ENCODE data around the gene PPP3R1.

The PPP3R1 gene, protein sequence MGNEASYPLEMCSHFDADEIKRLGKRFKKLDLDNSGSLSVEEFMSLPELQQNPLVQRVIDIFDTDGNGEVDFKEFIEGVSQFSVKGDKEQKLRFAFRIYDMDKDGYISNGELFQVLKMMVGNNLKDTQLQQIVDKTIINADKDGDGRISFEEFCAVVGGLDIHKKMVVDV

DNA sequence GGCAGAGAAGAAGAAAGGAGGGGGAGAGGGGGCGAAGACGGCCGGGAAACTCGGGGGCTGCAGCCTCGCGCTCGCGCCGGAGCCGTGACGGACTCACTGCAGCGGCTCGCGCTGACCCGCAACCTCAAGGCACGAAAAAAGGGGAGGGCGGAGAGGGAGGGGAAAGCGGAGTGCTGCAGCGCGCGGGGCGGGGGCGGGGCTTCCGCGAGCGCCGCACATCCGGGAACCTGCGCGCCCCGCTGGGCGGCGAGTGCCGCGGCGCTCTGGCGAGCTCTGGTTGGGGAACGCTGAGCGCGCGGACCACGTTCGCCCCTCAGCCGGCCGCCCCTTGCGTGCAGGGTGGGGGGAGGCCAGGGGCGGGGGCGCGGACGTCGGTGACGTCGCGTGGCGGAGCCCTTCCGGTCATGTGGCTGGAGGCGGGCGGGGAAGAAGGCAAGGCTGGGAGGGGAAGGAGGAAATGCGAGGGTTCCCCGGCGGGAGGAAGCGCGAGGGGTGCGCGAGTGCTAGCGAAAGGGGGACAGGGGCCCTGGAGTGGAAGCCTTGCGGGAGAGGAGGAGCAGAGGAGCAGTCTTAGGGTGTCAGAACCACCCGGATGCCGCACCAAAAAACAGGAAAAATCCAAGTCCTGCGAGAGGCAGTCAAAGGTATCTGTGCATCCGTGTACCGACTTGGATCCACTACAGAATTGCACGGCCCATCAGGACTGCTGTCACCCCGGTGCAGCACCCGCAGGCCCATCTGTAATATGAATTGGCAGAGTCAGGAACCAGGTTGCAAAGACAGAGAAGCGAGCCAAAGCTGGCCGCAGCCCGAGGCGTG, at the start of gene PPP3R1:
Gene PPP3R1, minus strand, starts transcription at position 133 of the 819 bp plus-strand sequence. CDS start 405 bp downstream, outside the sequence.
- peak; percentile 96 for DNase-seq

DNA sequence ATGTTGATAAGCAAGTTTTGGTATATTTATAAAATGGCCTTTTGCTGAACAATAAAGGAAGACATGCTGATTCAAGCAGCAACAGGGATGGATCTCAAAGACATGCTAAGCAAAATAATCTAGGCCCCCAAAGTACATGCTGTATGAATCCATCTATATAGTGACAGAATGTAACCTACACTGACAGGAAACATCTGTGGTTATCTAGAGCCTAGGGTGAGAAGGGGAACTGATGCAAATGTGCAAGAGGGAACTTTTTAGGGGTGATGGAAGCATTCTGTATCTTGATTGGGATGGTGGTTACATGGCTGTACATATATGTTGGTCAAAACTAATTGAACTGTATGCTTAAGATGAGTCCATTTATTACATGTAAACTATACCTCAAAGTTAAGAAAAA, 43.2 kb upstream of the PPP3R1 start:
- no peak for DNase-seq

DNA sequence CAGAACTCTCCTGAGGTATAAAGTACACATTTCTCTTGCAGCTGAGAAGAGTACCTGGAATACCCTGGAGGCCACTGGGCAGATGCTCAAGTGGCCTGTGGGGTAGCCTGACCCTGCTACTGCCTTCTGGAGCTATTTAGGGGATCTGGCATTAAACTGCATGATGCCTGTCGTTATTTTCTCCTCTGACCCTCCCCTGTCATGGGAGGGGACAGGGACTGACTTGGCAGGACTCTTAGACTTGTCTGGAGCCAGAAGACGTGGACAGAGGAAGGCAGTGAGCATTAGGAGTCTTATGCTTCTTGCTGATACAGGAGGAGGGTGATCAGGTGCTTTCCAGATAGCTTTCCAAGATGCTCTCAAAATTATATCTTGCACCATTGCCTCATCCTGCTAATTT, 42.6 kb upstream of the PPP3R1 start:
- no peak for DNase-seq

DNA sequence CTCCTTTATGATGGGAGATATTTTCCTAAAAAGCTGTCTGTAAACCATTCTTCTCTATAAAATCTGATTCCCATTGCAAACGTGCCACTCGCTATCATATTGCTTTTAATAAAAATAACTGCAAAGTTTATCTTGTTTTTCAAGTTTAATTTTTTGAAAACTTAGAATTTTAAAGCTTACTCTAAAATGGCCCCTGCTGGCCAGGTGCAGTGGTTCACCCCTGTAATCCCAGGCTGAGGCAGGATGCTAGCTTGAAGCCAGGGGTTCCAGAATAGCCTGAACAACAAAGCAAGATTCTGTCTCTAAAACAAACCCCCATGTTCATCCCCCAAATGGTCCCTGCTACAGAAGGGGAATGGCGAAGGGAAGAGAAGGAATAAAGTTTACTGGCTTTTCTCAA, 41.9 kb upstream of the PPP3R1 start:
- DNase-seq, result no peak

DNA sequence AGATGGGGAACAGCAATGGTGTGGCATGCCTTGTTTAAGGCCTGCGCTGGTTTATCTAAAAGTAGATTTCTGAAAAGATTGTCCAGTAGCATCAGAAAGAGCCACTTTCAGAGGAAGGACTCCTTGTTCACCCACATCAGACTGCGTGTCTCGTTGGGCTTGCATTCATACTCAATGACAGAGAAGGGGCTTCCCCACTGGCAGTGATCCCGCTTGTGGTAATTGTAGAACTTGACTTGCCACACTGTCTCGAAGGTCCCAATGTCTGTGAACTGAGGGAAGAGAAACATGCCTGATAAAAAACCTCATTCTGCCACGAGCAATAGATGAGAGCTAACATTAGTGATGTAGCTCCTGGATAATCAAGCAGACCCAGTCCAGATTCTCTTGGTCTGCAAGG, 41.4 kb upstream of the PPP3R1 start:
- no peak for DNase-seq

DNA sequence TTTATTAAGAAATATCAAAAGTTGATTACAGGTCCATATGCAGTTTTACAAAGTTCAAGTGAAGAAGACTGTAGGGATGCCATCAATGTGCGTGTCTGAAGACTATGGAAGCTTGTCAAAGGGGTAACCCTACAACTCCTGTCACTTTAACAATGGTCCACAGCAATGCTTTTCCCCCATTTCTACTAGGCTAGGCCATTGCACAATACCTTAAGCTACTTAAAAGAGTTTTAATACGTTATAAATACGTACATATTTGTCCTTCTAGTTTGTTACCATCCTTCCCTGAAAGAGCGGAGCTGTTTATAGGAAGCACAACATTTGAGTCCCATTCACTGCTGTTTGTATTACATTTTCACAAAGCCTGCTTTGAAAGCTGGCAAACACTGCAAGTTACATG, 40.7 kb upstream of the PPP3R1 start:
- DNase-seq, result no peak

DNA sequence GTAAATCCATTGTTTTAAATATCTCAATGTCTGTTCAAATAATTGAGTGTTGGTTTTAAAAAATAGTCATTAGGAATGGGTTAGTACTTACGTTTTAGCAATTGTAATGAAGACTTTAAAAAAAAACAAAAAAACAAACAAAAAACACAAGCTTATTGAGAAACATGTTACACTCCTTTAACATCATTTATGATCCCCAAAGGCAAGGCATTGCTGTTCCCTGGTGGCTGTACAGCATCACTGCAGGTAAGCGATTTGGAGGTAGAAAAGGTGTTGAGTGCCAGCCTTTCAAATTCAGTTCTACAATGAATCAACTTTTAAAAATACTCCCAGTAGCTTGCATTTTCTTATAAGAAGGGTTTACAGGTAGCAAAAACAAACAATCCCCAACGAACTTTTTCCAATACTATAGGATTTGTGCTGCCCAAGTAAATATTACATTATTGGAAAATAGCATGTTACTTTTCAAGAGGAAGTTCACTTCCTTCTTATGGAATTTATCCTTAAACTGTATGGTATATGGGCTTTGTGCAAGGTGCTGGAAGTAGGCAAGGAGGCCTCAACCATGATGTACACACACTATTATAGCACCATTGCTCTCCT, 39.9 kb upstream of the PPP3R1 start:
- peak; percentile 34 for DNase-seq

DNA sequence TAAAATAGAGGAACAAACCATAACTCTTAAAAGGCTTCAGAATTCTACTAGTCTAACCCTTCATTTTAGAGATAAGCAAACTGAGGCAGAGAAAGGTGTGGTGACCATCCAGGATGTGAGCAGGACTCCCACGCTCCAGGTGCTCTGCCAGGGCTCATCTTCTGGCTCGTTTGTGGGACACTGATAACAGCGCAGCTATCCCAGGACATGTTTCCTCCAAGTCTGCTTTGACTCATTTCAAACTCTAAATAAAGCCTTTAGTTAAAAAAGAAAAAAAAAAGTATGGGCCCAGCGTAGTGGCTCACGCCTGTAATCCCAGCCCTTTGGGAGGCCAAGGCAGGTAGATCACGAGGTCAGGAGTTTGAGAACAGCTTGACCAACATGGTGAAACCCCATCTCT, 39.0 kb upstream of the PPP3R1 start:
- no peak for DNase-seq

DNA sequence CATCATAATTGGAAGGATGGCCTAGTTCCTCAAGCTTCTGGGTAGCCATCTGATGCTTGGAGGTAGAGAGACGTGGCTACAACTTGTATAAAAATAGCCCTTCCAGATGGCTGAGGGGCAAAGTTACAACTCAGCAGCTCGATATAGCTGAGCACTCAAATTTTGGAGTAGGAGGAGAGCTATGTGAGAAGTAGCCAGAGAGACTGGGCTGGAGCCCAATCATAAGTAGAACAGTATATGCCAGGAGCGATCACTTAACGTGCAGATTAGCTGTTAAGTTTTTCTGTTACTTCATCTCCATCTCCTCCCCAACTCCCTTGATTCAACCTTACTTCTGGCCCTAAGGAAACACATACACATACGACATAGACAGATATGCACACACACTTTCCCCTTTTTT, 38.6 kb upstream of the PPP3R1 start:
- DNase-seq, result no peak

DNA sequence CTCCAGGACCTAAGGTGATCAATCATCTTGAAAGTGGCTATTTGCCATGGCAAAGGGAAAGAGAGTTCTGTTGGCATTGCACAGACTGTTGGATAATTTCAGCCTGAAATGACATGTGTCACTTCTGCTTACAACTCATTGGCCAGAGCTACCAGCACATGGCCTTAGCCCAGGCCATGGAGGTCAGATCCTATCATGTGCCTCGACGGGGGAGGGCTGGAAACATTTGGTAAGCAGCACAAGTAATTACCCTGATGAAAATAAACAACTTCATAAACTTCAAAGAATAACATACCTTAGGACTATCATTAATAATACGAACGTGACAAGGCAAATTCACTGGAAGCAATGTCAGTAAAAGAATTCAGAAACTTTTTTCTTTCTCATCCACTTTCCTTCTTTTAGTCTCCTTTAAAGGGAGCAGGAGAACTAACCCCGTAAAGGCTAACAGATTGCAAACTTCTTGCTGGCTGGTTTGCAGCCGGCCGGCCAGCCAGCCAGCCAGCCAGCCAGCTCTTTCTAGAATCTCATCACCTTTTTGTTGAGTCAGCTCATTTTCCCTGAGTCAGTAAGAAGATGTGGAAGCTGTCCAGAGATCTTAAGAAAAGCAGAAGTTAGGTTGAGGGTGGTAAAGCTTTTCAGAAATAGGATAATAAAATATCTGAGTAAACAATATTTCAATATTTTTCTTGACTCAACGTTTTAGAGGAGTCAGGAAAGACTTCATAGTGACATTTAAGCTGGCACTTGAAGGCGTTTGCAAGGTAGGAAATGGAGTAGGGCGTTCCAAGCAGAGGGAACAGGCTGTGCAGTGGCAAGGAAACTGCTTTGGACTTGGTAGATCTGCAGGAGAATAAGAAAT, 35.5 kb upstream of the PPP3R1 start:
- DNase-seq, result no peak

DNA sequence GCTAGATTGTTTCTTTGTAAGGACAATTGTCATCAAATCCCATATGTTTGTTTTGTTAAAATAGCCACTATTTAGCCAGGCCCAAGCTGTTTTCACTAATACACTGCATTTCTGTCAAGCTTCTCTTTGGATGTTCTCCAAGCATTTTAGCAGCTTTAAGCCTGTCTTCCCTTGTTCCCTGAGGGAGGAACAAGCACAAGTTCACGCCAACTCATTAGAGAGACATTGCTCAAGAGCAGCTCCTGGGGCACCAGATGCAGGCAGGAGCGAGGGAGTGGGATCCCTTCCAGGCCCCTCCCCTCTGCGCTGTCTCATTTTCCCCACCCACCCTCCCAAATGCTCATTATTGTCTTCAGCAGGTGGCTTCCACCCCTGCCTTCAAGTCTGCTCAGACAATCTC, 32.6 kb upstream of the PPP3R1 start:
- no peak for DNase-seq

DNA sequence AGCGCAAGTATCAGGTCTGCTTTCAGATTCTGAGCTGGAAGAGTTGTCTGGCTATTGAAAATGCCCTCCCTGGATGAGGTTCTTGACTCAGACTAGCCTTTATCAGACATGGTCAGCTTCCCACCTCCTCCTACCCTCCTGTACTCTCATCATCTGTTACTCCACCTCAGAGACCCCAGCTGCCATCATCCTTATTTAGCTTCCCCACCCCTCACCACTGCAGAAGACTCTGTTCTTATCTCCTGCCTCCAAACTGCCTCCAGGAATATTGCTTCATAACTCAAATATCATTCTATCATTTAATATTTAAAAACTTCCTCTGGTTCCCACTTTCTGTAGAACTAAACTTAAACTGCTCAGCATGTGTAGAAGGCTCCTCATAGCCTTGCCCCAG, 31.1 kb upstream of the PPP3R1 start:
- DNase-seq, result no peak

DNA sequence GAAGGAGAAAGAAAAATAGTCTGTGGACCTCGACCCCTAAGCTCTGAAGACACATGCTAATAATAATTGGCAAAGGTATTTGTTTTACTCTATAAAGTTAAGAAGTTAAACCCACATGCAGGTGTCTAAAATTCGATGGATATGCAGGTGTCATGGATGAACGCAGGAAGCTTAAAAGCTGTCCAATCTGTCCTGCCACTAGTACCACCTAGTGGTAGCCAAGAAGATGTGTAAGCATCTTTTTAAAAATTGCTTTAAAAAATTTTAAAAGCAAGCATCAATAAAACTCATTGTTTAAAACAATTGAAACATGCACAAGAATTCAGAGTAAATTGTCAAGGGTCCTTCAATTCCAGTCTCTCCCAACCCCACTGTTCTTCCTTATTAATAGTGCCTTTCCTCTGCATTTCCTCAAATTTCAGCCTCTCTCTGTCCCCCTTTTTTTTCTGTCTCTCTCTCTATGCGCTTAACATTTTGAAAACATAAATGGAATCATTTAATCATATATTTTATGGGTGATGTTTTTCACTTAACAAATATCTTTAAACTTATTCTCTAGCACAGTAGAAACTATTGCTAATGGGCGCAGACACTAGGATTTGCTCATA, 30.6 kb upstream of the PPP3R1 start:
- peak; percentile 53 for DNase-seq

DNA sequence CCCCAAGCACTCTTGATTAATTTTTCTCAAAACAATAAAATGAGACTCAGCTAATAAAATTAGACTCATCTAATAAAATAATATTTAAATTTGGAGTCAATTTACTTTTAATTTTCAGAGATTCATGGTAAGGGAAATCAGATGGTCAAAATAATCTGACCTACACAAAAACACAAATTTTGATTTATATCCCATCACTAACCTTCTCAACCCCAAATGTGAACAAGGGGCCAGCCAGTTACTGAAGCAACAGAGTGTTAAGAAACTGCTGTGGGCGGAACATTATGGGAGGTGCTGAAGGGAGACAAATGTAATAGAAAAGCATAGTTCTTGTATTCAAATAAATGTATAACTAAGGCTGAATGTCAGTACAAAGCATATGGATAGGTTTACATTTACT, 28.5 kb upstream of the PPP3R1 start:
- no peak for DNase-seq

DNA sequence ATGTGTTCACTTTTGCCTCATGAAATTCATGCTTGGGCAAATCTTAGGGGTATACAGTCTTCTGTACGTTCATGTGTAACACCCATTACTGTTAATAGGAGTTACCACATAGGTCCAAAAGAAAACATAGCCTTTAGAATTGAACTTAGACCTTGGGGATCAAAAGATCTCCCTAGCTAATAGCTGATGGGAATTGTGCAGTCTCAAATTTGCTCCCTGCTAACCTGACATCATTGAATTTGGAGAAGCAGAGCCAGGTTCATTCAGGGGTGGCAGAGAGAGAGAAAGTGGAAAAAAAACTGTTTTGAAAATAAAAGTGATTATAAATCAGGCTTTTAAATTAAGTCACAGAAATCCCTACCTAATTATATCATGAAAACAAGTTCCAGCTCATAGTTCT, 28.0 kb upstream of the PPP3R1 start:
- no peak for DNase-seq

DNA sequence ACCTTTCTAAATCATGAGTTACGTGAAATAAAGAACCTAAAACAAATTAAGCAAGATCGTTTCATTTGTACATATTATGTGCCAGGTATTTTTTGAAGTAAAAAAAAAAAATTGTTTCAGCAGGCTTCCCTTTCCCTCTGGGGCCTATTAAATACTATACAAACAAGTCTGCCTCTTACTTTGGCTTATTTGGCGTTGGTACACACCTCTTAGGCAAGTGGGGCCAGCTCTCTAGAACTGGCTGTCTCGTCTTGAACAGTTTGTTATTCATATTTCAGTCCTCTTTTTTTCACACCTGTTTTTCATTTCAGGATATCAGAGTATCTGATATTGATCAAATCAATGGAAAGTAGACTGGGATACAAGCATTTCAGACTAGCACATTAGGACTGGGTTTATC, 27.4 kb upstream of the PPP3R1 start:
- DNase-seq, result no peak

DNA sequence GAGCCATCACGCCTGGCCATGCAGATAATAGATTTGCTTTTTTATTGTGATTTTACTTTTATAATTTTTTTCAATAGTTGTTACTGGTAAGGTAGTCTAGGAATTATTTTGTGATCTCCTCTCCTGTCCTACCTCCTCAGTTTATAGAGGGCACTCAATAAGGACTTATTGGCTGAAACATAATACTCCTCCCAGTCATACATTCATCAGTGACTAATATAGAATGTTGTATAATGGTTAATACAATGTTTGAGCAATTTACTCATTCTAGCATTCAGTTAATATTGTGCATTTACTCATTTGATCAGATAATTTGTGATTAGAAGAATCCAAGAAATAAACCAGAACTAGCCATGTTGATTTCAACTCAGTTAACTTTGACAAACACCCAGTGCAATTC, 25.8 kb upstream of the PPP3R1 start:
- no peak for DNase-seq

DNA sequence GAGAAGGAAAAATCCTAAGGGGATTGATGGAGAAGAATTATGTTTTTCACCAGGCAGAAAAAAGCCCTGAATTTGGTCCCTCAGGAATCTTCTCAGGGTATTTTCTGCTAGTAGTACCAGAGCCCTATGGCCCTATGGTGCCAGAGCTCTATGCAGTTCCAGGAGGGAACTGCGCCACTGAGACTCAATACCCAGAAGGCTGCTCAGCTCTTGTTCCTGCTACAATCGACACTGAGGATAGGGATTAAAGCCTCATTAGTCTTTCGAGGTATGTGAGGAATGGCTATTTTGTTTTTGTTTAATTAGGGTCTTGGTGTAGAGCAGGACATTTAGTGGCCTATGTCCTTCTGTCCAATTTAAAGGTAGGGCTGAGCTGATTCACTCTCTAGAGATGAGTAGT, 21.7 kb upstream of the PPP3R1 start:
- no peak for DNase-seq

DNA sequence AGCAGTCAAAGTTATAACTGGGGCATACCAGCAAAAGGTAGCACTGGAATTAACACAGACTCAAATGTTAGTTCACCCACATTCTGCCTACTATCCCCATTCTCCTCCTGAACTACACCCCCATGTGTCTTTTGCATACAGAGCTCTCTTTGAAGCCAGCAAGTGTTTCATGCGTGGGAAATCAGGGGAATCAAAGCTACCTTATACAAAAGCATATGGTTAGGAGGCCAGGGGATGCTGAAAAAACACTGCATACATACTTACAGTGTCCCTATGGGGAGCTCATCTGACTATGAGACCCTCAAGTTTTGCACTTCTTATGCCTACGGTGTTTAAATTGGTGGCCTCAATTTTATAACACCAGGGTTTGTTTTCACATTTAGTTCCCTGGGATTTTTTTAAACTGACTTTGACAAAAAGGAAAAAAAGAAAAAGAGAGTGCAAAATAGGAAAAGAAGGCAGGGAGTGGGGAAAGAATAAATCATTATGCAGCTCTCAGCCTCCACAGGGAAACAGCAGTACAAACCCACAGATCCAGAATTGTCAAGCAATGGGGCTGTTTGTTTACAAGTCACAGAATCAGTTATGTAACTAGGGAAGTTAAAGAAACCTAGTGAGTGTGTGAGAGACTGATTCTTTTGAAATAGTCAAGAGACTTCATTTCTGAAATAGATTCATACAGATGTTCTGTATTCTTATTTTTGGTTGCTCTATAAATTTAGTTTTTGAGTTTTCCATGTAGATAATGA, 20.1 kb upstream of the PPP3R1 start:
- DNase-seq, result no peak

DNA sequence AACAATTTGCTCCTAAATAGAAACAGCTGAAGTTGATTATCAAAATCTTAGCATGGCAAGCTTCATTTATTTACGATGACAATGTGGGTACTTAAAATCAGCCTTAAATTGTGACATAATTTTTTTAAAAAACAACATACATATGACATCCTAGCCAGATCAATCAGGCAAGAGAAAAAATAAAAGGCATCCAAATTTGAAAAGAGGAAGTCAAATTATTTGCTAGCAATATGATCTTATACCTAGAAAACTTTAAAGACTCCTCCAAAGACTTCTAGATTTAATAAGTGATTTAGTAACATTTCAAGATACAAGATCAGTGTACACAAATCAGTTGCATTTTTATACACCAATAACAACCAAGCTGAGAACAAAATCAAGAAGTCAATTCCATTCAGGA, 14.3 kb upstream of the PPP3R1 start:
- DNase-seq, result no peak

DNA sequence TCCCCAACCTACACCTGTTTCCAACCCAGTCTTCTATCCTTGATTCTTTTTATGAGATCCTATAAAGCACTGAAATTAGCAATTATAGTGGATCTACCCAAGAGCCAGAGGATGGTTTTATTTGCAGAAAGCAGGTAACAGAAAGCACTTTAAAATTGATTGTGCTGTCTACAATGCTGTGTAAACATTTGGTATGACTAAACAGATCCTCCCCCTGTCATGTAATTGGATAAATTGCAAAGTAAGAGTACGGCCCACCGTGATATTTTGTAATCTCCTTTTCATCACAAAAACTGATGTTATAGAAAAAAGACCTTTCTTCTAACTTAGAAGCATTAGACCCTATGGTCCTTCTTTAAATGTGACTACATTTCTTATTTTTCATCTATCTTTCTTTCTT, 11.3 kb upstream of the PPP3R1 start:
- no peak for DNase-seq

DNA sequence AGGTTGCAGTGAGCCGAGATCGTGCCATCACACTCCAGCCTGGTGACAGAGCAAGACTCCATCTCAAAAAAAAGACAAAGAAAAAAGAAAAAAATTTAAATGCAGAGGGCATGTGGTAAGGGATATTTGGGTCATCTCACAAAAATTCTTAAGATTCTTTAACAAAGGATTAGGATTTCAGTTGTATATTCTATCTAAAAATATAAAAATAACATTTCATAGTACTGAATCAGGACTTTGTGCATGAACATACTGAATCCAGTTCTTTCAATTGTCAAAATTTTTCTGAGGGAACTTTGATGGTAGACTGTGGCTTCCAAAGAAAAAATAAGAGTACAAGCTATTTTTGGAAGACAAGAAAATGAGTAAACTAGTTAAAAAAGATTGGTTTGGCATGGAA, 6.5 kb upstream of the PPP3R1 start:
- no peak for DNase-seq

Measured in CD4-positive, alpha-beta T cell treated with Interleukin-4 for 4 hours (primary cell).